ENCODE data around the gene ARHGAP22. TPM values are rescaled to one million over a fixed set of nuclear protein-coding genes. Genes with fewer than 3 reads are reported as not detected.

Gene ARHGAP22
- total RNA-seq, 1 donor from 2014 or later: 6.2 TPM

DNA sequence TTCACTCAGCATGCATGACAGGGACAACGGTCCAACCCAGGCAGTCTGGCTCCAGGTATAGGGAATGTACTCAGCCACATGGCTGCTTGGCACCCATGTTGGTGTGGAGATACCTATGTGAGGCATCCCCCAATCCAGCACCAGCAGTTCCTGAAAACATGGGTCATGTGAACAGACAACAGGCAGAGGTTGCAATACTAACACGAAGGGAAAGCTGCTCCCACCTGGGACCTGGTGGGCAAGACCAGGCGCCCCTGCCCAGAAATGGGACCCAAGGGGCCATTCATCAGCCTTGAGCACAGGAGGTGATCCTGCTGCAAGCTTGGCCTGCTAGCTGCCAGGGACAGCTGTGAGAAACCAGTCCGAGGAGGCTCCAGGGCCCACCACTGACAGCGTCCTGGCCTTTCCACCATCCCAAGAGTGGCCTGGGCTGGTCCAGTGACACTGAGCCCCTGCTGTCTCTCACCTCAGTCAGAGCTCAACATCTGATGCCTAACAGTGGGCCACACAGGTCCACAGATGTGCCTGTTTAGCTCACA is 142.3 kb downstream of the ARHGAP22 start:
- no peaks in the 10 kb centered on the region for H3K36me3 ChIP-seq (ENCODE audit: insufficient read depth, low read length)
- no peak overlapping the region for H3K27ac ChIP-seq (ENCODE audit: low read depth, low read length)
- no peak overlapping the region for H3K27ac Mint-ChIP-seq (ENCODE audit: unreplicated experiment)
- no peaks in the 10 kb centered on the region for H3K9me3 ChIP-seq (ENCODE audit: insufficient read depth, low read depth, low read length)
- H3K4me3 ChIP-seq (ENCODE audit: insufficient read depth, low read depth, low read length): no peak overlapping the region
- H3K9me3 Mint-ChIP-seq (ENCODE audit: unreplicated experiment): peaks cover 2% of the 10 kb centered on the region
- H2AFZ ChIP-seq (ENCODE audit: low read depth, low read length): no peak overlapping the region
- H4K20me1 ChIP-seq (ENCODE audit: insufficient read depth, low read length): peaks cover 76% of the 10 kb centered on the region
- peaks cover 28% of the 10 kb centered on the region for H3K79me2 ChIP-seq (ENCODE audit: insufficient read depth, low read length)
- FAIRE-seq (no peak), DNase-seq (ENCODE audit: low read depth) (no peak)
- peaks cover 47% of the 10 kb centered on the region for H3K27me3 Mint-ChIP-seq (ENCODE audit: low read depth, unreplicated experiment)
- no peaks in the 10 kb centered on the region for H3K36me3 Mint-ChIP-seq (ENCODE audit: low read depth, unreplicated experiment)
- peaks cover 3% of the 10 kb centered on the region for H3K4me1 ChIP-seq (ENCODE audit: insufficient read depth, low read length)
- no peak overlapping the region for H3K4me3 Mint-ChIP-seq (ENCODE audit: unreplicated experiment)
- no peak overlapping the region for H3K9ac ChIP-seq (ENCODE audit: low read length)
- H3K27me3 ChIP-seq (ENCODE audit: insufficient read depth, low read length): no peaks in the 10 kb centered on the region
- TF ChIP-seq, protein P1, sequence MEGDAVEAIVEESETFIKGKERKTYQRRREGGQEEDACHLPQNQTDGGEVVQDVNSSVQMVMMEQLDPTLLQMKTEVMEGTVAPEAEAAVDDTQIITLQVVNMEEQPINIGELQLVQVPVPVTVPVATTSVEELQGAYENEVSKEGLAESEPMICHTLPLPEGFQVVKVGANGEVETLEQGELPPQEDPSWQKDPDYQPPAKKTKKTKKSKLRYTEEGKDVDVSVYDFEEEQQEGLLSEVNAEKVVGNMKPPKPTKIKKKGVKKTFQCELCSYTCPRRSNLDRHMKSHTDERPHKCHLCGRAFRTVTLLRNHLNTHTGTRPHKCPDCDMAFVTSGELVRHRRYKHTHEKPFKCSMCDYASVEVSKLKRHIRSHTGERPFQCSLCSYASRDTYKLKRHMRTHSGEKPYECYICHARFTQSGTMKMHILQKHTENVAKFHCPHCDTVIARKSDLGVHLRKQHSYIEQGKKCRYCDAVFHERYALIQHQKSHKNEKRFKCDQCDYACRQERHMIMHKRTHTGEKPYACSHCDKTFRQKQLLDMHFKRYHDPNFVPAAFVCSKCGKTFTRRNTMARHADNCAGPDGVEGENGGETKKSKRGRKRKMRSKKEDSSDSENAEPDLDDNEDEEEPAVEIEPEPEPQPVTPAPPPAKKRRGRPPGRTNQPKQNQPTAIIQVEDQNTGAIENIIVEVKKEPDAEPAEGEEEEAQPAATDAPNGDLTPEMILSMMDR (IDR thresholded peaks at IDR 0.05; ENCODE audit: insufficient read depth, low read depth, low read length): no peak
- TF ChIP-seq EZH2 (IDR thresholded peaks at IDR 0.05; ENCODE audit: insufficient read depth, low read length): no peak
- H3K4me1 Mint-ChIP-seq (ENCODE audit: low read depth, unreplicated experiment): peaks cover 2% of the 10 kb centered on the region
- no peak overlapping the region for H3K4me2 ChIP-seq (ENCODE audit: low read length)

DNA sequence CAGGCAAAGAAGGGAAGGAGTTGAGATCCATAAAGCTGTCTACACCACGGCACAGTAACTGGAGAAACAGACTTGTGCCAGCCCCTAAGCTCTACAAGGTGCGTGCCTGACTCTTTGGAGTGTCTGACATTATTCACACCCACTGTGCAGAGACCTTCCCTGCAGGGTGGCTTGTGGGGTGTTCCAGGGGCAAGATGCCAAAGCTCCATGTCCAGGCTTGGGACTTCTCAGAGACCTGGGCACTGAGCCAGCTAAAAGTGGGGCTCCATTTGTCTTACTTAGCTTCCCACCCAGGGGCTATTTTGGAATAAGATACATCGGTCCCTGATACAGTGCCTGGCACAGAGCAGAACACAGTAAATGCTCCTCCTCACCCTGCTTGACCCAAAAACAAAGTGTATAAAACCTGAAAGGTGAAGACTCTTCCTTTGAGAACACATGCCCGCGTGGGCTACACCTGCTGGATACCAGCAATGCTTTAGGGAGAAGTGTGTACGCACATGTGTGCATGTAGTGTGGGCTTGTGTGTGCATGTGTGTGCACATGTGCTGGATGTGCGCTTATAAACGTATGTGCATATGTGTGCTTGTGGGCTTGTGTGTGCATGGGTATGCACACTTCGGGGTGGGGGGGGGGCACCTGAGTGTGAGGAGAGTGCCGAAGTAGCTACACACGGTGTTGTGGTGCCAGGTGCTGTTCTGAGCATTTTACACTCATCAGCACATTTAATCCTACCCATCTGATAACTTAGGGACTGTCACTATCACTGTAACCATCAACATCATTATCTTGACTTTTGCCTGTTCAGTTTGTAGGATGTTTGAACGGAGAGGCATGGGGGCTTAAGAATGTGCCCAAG is 143.0 kb downstream of the ARHGAP22 start:
- H3K4me1 ChIP-seq (ENCODE audit: insufficient read depth, low read length): peaks cover 3% of the 10 kb centered on the region
- peaks cover 2% of the 10 kb centered on the region for H3K9me3 Mint-ChIP-seq (ENCODE audit: unreplicated experiment)
- H3K9ac ChIP-seq (ENCODE audit: low read length): no peak overlapping the region
- H3K36me3 ChIP-seq (ENCODE audit: insufficient read depth, low read length): no peaks in the 10 kb centered on the region
- peaks cover 79% of the 10 kb centered on the region for H4K20me1 ChIP-seq (ENCODE audit: insufficient read depth, low read length)
- no peaks in the 10 kb centered on the region for H3K36me3 Mint-ChIP-seq (ENCODE audit: low read depth, unreplicated experiment)
- no peak overlapping the region for H3K4me2 ChIP-seq (ENCODE audit: low read length)
- TF ChIP-seq, protein P1 (IDR thresholded peaks at IDR 0.05; ENCODE audit: insufficient read depth, low read depth, low read length): no peak
- no peak for TF ChIP-seq EZH2 (IDR thresholded peaks at IDR 0.05; ENCODE audit: insufficient read depth, low read length)
- H3K27me3 ChIP-seq (ENCODE audit: insufficient read depth, low read length): no peaks in the 10 kb centered on the region
- no peak overlapping the region for H3K27ac ChIP-seq (ENCODE audit: low read depth, low read length)
- DNase-seq (ENCODE audit: low read depth) (no peak), FAIRE-seq (no peak)
- no peak overlapping the region for H3K4me3 ChIP-seq (ENCODE audit: insufficient read depth, low read depth, low read length)
- H3K27me3 Mint-ChIP-seq (ENCODE audit: low read depth, unreplicated experiment): peaks cover 41% of the 10 kb centered on the region
- H3K27ac Mint-ChIP-seq (ENCODE audit: unreplicated experiment): no peak overlapping the region
- H3K9me3 ChIP-seq (ENCODE audit: insufficient read depth, low read depth, low read length): no peaks in the 10 kb centered on the region
- H3K79me2 ChIP-seq (ENCODE audit: insufficient read depth, low read length): peaks cover 28% of the 10 kb centered on the region
- H2AFZ ChIP-seq (ENCODE audit: low read depth, low read length): no peak overlapping the region
- no peak overlapping the region for H3K4me3 Mint-ChIP-seq (ENCODE audit: unreplicated experiment)
- H3K4me1 Mint-ChIP-seq (ENCODE audit: low read depth, unreplicated experiment): peaks cover 2% of the 10 kb centered on the region

DNA sequence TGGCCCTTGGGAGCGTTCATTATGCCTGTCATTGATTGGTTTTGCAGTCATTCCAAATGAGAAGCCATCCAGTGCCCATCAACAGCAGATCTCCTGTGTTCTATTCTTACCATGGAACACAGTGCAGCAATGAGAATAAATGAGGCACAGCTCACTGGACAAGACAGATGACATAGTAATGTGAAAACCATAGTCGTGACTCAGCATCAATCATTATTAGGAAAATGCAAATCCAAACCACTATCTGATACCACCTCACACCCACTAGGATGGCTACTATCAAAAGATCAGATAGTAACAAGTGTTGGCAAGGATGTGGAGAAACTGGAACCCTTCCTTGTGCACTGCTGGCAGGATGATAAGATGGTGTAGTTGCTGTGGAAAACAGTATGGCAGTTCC is 144.7 kb downstream of the ARHGAP22 start:
- Histone ChIP-seq H3K9ac (ENCODE audit: low read length) (no peak overlapping the region), H3K27ac (ENCODE audit: low read depth, low read length) (no peak overlapping the region), H3K4me1 (ENCODE audit: insufficient read depth, low read length) (peaks cover under 1% of the 10 kb centered on the region), H3K4me3 (ENCODE audit: insufficient read depth, low read depth, low read length) (no peak overlapping the region), H3K9me3 (ENCODE audit: insufficient read depth, low read depth, low read length) (no peaks in the 10 kb centered on the region), H3K79me2 (ENCODE audit: insufficient read depth, low read length) (peaks cover 20% of the 10 kb centered on the region), H3K27me3 (ENCODE audit: insufficient read depth, low read length) (no peaks in the 10 kb centered on the region), H3K36me3 (ENCODE audit: insufficient read depth, low read length) (no peaks in the 10 kb centered on the region), H3K4me2 (ENCODE audit: low read length) (no peak overlapping the region), H2AFZ (ENCODE audit: low read depth, low read length) (no peak overlapping the region), H4K20me1 (ENCODE audit: insufficient read depth, low read length) (peaks cover 75% of the 10 kb centered on the region)
- DNase-seq (ENCODE audit: low read depth): no peak
- H3K4me3 Mint-ChIP-seq (ENCODE audit: unreplicated experiment): no peak overlapping the region
- no peak overlapping the region for H3K27ac Mint-ChIP-seq (ENCODE audit: unreplicated experiment)
- no peak for FAIRE-seq
- TF ChIP-seq, protein P1 (IDR thresholded peaks at IDR 0.05; ENCODE audit: insufficient read depth, low read depth, low read length): no peak
- no peak for TF ChIP-seq EZH2 (IDR thresholded peaks at IDR 0.05; ENCODE audit: insufficient read depth, low read length)
- peaks cover 5% of the 10 kb centered on the region for H3K4me1 Mint-ChIP-seq (ENCODE audit: low read depth, unreplicated experiment)
- peaks cover 2% of the 10 kb centered on the region for H3K9me3 Mint-ChIP-seq (ENCODE audit: unreplicated experiment)
- peaks cover 31% of the 10 kb centered on the region for H3K27me3 Mint-ChIP-seq (ENCODE audit: low read depth, unreplicated experiment)
- no peaks in the 10 kb centered on the region for H3K36me3 Mint-ChIP-seq (ENCODE audit: low read depth, unreplicated experiment)

Data from astrocyte (in vitro differentiated cells and primary cell).